HTR-8/SVneo (cell line): ENCODE data around the gene RABAC1.

Experiments
- DNase-seq: peaks from one replicate; pipeline ENCODE4 v3.0.0; 2011; ENCODE audit warnings: low spot score, mixed read lengths; ENCODE audit not compliant: insufficient read length
- FAIRE-seq: peaks from 2 replicates; lab custom pipeline; 2011; peaks lifted over from hg19 to GRCh38; lab: Jason Lieb, UNC

RABAC1 gene

DNA sequence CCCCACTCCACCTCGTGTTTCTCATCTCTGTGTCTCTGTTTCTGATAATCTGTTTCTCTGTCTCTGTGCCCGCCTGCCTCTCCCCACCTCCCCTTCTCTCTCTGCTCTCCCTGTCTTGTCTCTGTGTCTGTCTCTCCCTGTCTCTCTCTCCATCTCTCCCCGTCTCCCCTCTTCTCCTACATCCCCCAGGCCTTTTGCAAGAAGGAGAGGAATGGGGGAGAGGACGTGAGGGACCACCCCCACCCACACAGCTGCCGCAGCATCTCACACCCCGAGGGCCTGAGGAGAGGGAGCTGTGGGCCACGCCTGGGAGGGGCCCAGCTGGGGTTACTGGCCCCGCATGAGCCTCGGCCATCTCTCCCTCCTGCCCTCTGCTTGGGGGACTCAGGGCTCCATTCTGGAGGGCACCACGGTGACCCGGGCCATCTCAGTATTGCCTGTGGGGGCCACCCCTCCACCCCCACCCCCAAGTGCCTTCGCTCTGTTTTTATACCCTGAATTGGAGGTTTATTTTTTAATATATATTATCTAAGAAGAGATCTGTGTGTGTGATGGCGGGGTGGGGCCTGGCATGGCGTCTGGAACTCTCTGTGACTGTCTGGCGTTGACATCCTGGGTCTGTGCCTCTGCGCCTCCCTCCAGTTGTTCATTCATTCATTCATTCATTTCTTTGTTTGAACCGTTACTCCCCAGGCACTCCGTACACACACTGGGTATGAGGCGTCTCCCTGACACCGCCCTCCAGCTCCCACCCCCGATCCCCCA is 52.0 kb downstream of the RABAC1 start:
- FAIRE-seq = no peak
- no peak for DNase-seq
